Neutrophil (primary cell): ENCODE results near the gene HSF2.

Source experiments
- H3K27ac ChIP-seq: fragments of 200-600 bp; sonication (generic); 2 replicates; pipeline ENCODE4 v1.5.1; 2016; ENCODE audit warnings: mild to moderate bottlenecking, moderate library complexity
- H3K27me3 ChIP-seq: fragments of 200-600 bp; sonication (generic); 2 replicates; pipeline ENCODE4 v1.6.0; 2016; ENCODE audit warnings: mild to moderate bottlenecking
- H3K36me3 ChIP-seq: fragments of 200-600 bp; sonication (generic); 2 replicates; pipeline ENCODE4 v1.5.1; 2017
- H3K4me1 ChIP-seq, 2 experiments: fragments of 200-600 bp in 1 of 2; sonication (generic) in 1 of 2; 1 replicate in 1 of 2; 2 replicates in 1 of 2; pipeline versions ENCODE4 v1.5.1 to v1.6.1; 2013 to 2016; ENCODE audit warnings: low read depth in 1 of 2, low read length in 1 of 2, mild to moderate bottlenecking in 1 of 2, moderate library complexity in 1 of 2; ENCODE audit not compliant: control insufficient read depth in 1 of 2, insufficient read depth in 1 of 2
- H3K4me3 ChIP-seq, 2 experiments: fragments of 200-600 bp in 1 of 2; sonication (generic) in 1 of 2; 1 replicate in 1 of 2; 2 replicates in 1 of 2; pipeline ENCODE4 v1.5.1; 2013 to 2016; ENCODE audit warnings: low read depth in 1 of 2, low read length in 1 of 2, mild to moderate bottlenecking in 1 of 2, moderate library complexity in 1 of 2
- H3K9me3 ChIP-seq: fragments of 200-600 bp; sonication (generic); 2 replicates; pipeline ENCODE4 v1.5.1; 2016
- CTCF ChIP-seq: fragments of 200-600 bp; sonication (generic); IDR thresholded peaks from 2 replicates; pipeline ENCODE4 v1.5.1; 2016; ENCODE audit warnings: antibody characterized with exemption

HSF2 gene

GRCh38 chr6:122374307-122374706, 25.1 kb upstream of the HSF2 start:
- H3K9me3 ChIP-seq: no peaks in the 10 kb centered on the region
- no peaks in the 10 kb centered on the region for H3K4me1 ChIP-seq
- H3K4me3 ChIP-seq: no peak overlapping the region
- no peak for TF ChIP-seq CTCF
- no peaks in the 10 kb centered on the region for H3K36me3 ChIP-seq
- H3K27ac ChIP-seq: no peak overlapping the region
- H3K27me3 ChIP-seq: peaks cover 18% of the 10 kb centered on the region

GRCh38 chr6:122376246-122376645, 23.2 kb upstream of the HSF2 start:
- Histone ChIP-seq H3K27ac (no peak overlapping the region), H3K36me3 (no peaks in the 10 kb centered on the region), H3K27me3 (peaks cover 20% of the 10 kb centered on the region), H3K4me1 (no peaks in the 10 kb centered on the region), H3K9me3 (no peaks in the 10 kb centered on the region), H3K4me3 (no peak overlapping the region)
- TF ChIP-seq CTCF: no peak

- no peaks in the 10 kb centered on the region for H3K4me1 ChIP-seq
- no peak overlapping the region for H3K27ac ChIP-seq
- no peak overlapping the region for H3K4me3 ChIP-seq
- peaks cover 36% of the 10 kb centered on the region for H3K27me3 ChIP-seq
- H3K9me3 ChIP-seq: no peaks in the 10 kb centered on the region
- no peaks in the 10 kb centered on the region for H3K36me3 ChIP-seq
- TF ChIP-seq CTCF: no peak
Observed at GRCh38 chr6:122381494-122382265, 17.8 kb upstream of the HSF2 start.

- Histone ChIP-seq H3K4me1 (no peaks in the 10 kb centered on the region), H3K36me3 (no peaks in the 10 kb centered on the region), H3K4me3 (no peak overlapping the region), H3K27ac (no peak overlapping the region), H3K27me3 (peaks cover 43% of the 10 kb centered on the region), H3K9me3 (no peaks in the 10 kb centered on the region)
- no peak for TF ChIP-seq CTCF
Observed at GRCh38 chr6:122385857-122386612, 13.4 kb upstream of the HSF2 start.

GRCh38 chr6:122388945-122389344, 10.5 kb upstream of the HSF2 start:
- no peak overlapping the region for H3K4me3 ChIP-seq
- TF ChIP-seq CTCF: no peak
- peaks cover 49% of the 10 kb centered on the region for H3K27me3 ChIP-seq
- H3K9me3 ChIP-seq: no peaks in the 10 kb centered on the region
- H3K36me3 ChIP-seq: no peaks in the 10 kb centered on the region
- H3K27ac ChIP-seq: no peak overlapping the region
- no peaks in the 10 kb centered on the region for H3K4me1 ChIP-seq
